Cardiac fibroblast (primary cell): ENCODE measurements around the gene FBXL3.
"Not testable (repeated sequence)": the region's sequence is repeated elsewhere in the genome, so short reads cannot be mapped to it uniquely, and the experiment has no call there.

Experiments used
- DNase-seq, 2 donors: peaks; one replicate each; pipeline versions ENCODE4 v3.0.0 to v3.0.0-alpha.2; 2010; ENCODE audit warnings: low read depth in 2 of 2
- H3K4me3 ChIP-seq, 2 donors: replicated peaks in 1 of 2; 1 replicate in 1 of 2; 2 replicates in 1 of 2; pipeline ENCODE4 v1.5.1; 2011; ENCODE audit warnings: low read depth in 2 of 2, low read length in 2 of 2, mild to moderate bottlenecking in 2 of 2, moderate library complexity in 1 of 2
- CTCF ChIP-seq: IDR thresholded peaks from one replicate; pipeline ENCODE4 v1.5.1; 2011; ENCODE audit warnings: low read depth, mild to moderate bottlenecking, low read length, inconsistent platforms

FBXL3 gene

GRCh38 chr13:76969488-76970365 lies 57.2 kb downstream of the FBXL3 start:
- no peak overlapping the region for H3K4me3 ChIP-seq
- no peak for TF ChIP-seq CTCF
- DNase-seq: no peak

- TF ChIP-seq CTCF: no peak
- H3K4me3 ChIP-seq: no peak overlapping the region
- no peak for DNase-seq
Measured at GRCh38 chr13:76968041-76968440, 58.9 kb downstream of the FBXL3 start.

GRCh38 chr13:76967031-76967430 lies 59.9 kb downstream of the FBXL3 start:
- no peak for DNase-seq
- no peak overlapping the region for H3K4me3 ChIP-seq
- no peak for TF ChIP-seq CTCF

GRCh38 chr13:76965759-76966421 lies 61.1 kb downstream of the FBXL3 start:
- no peak for TF ChIP-seq CTCF
- no peak overlapping the region for H3K4me3 ChIP-seq
- DNase-seq: peak; percentile 67 to 89

- H3K4me3 ChIP-seq, DNase-seq: not testable (repeated sequence)
Measured at GRCh38 chr13:76959734-76960133, 67.2 kb downstream of the FBXL3 start.

- no peak overlapping the region for H3K4me3 ChIP-seq
- DNase-seq: no peak
- TF ChIP-seq CTCF: no peak
Measured at GRCh38 chr13:76958841-76959432, 68.0 kb downstream of the FBXL3 start.

GRCh38 chr13:76955661-76956060 lies 71.3 kb downstream of the FBXL3 start:
- TF ChIP-seq CTCF: no peak
- DNase-seq: no peak
- no peak overlapping the region for H3K4me3 ChIP-seq
